GM13977 (cell line): ENCODE results near the gene NCAM1.

Experiments
- DNase-seq: peaks from one replicate; pipeline ENCODE4 v3.0.0; 2012; ENCODE audit warnings: low spot score
- CTCF ChIP-seq: IDR thresholded peaks from 2 replicates; pipeline ENCODE4 v1.5.1; 2012; ENCODE audit warnings: mild to moderate bottlenecking, control low read depth; ENCODE audit not compliant: insufficient read depth; ENCODE audit errors: extremely low read depth, missing control alignments
- in situ Hi-C: fragments of 300-500 bp; cut with MboI; formaldehyde crosslinking; loops from one replicate; pipeline ENCODE4 v1.12.0; 2022; ENCODE audit warnings: low sequenced_read_pairs, low pct_unique_long_range_greater_than_20kb, mixed read lengths, inconsistent platforms; ENCODE audit not compliant: unreplicated experiment

Gene NCAM1

GRCh38 chr11:113184498-113184897, 223.3 kb downstream of the NCAM1 start:
- in situ Hi-C loops = no loop called here
- no peak for DNase-seq
- no peak for TF ChIP-seq CTCF

GRCh38 chr11:113188371-113188834, 227.2 kb downstream of the NCAM1 start:
- no peak for TF ChIP-seq CTCF
- DNase-seq = no peak
- in situ Hi-C loops = no loop called here

GRCh38 chr11:113189909-113190667, 228.9 kb downstream of the NCAM1 start:
- no peak for DNase-seq
- in situ Hi-C loops = no loop called here
- no peak for TF ChIP-seq CTCF

- TF ChIP-seq CTCF = no peak
- in situ Hi-C loops = no loop called here
Observed at GRCh38 chr11:113192121-113192925, 231.1 kb downstream of the NCAM1 start.

GRCh38 chr11:113193016-113193415, 231.8 kb downstream of the NCAM1 start:
- no peak for DNase-seq
- in situ Hi-C loops = no loop called here
- TF ChIP-seq CTCF = no peak

More at GRCh38 chr11:113192121-113192925, 231.1 kb downstream of the NCAM1 start:
- DNase-seq = no peak

- in situ Hi-C loops = no loop called here
- no peak for DNase-seq
- TF ChIP-seq CTCF = no peak
Observed at GRCh38 chr11:113193946-113194345, 232.7 kb downstream of the NCAM1 start.
